ENCODE measurements around the gene DCUN1D3. TPM values are rescaled to one million over a fixed set of nuclear protein-coding genes. Genes with fewer than 3 reads are reported as not detected.
A peak's percentile ranks its signal among the peaks of the same experiment; 100 is the strongest.

The DCUN1D3 gene
- total and polyA plus RNA-seq, 2 experiments from 2014 or later, result 8.5 to 13.7 TPM

- Histone ChIP-seq H2AFZ (peak overlapping the region; percentile 70), H3K27ac (ENCODE audit: low read depth) (peak overlapping the region; percentile 97), H3K4me1 (ENCODE audit: insufficient read depth) (peaks cover 43% of the 10 kb centered on the region), H3K9me2 (ENCODE audit: insufficient read depth) (no peaks in the 10 kb centered on the region), H4K20me1 (replicated peaks; ENCODE audit: insufficient read depth) (peaks cover 17% of the 10 kb centered on the region), H3K36me3 (ENCODE audit: insufficient read depth) (peaks cover 5% of the 10 kb centered on the region), H3F3A (replicated peaks; ENCODE audit: low read depth) (no peaks in the 10 kb centered on the region), H3K4me3 (peak overlapping the region; percentile 88), H3K4me2 (peak overlapping the region; percentile 94), H3K79me2 (replicated peaks; ENCODE audit: insufficient read depth) (peaks cover 70% of the 10 kb centered on the region), H3K27me3 (ENCODE audit: insufficient read depth) (no peaks in the 10 kb centered on the region)
- ATAC-seq (peak; percentile 25), DNase-seq (ENCODE audit: low spot score) (peak; percentile 46)
- Mint-ChIP-seq H3K36me3 (ENCODE audit: low read depth) (peaks cover 18% of the 10 kb centered on the region), H3K9me3 (peaks cover 2% of the 10 kb centered on the region; the same call in 1 of the 3 replicates), H3K27me3 (ENCODE audit: insufficient read depth, low read depth, poor library complexity) (peaks cover 6% of the 10 kb centered on the region), H3K4me1 (peaks cover 51% of the 10 kb centered on the region), H3K27ac (peak overlapping the region; percentile 99), H3K4me3 (peak overlapping the region; percentile 89)
- TF ChIP-seq ZNF462 (CRISPR knock-in tag; IDR thresholded peaks at IDR 0.05), result no peak
Observed at GRCh38 chr16:20901068-20901435, 894 bp upstream of the DCUN1D3 start.

- Mint-ChIP-seq H3K4me3 (peak overlapping the region; percentile 89), H3K36me3 (ENCODE audit: low read depth) (peaks cover 24% of the 10 kb centered on the region), H3K27ac (peak overlapping the region; percentile 34), H3K9me3 (peaks cover 2% of the 10 kb centered on the region; the same call in 1 of the 3 replicates), H3K4me1 (peaks cover 50% of the 10 kb centered on the region), H3K27me3 (ENCODE audit: insufficient read depth, low read depth, poor library complexity) (peaks cover 7% of the 10 kb centered on the region)
- peaks cover 81% of the 10 kb centered on the region for H3K79me2 ChIP-seq (replicated peaks; ENCODE audit: insufficient read depth)
- ATAC-seq (peak; percentile 6; the same call in 2 of the 3 replicates), DNase-seq (ENCODE audit: low spot score) (no peak)
- H2AFZ ChIP-seq, result no peak overlapping the region
- H3K27me3 ChIP-seq (ENCODE audit: insufficient read depth), result no peaks in the 10 kb centered on the region
- peak overlapping the region; percentile 69; the same call in 1 of the 2 replicates for H3K27ac ChIP-seq (ENCODE audit: low read depth)
- peak overlapping the region; percentile 96 for H3K4me2 ChIP-seq
- no peaks in the 10 kb centered on the region for H3F3A ChIP-seq (replicated peaks; ENCODE audit: low read depth)
- peak overlapping the region; percentile 88 for H3K4me3 ChIP-seq
- H4K20me1 ChIP-seq (replicated peaks; ENCODE audit: insufficient read depth), result peaks cover 17% of the 10 kb centered on the region
- no peaks in the 10 kb centered on the region for H3K9me2 ChIP-seq (ENCODE audit: insufficient read depth)
- peaks cover 43% of the 10 kb centered on the region for H3K4me1 ChIP-seq (ENCODE audit: insufficient read depth)
- peaks cover 5% of the 10 kb centered on the region for H3K36me3 ChIP-seq (ENCODE audit: insufficient read depth)
- TF ChIP-seq JUNB (IDR thresholded peaks at IDR 0.05; ENCODE audit: unreplicated experiment), result no peak
- no peak for TF ChIP-seq POLR2AphosphoS5 (IDR thresholded peaks at IDR 0.05; ENCODE audit: low read depth)
- TF ChIP-seq NANOG (IDR thresholded peaks at IDR 0.05; ENCODE audit: borderline replicate concordance), result no peak
- no peak for TF ChIP-seq ZNF114 (CRISPR knock-in tag; IDR thresholded peaks at IDR 0.05)
- no peak for TF ChIP-seq CTCF (conservative IDR thresholded peaks at IDR 0.05; ENCODE audit: low read depth in 2 of 2)
- no peak for TF ChIP-seq STAT1 (IDR thresholded peaks at IDR 0.05; ENCODE audit: unreplicated experiment)
- TF ChIP-seq ZNF331 (CRISPR knock-in tag; IDR thresholded peaks at IDR 0.05; ENCODE audit: low read depth), result no peak
- TF ChIP-seq EZH2phosphoT487 (IDR thresholded peaks at IDR 0.05; ENCODE audit: unreplicated experiment), result no peak
Observed at GRCh38 chr16:20899477-20900298, 470 bp downstream of the DCUN1D3 start.
